GM10847 (cell line): ENCODE data around the gene KDM3A.

Source experiments
- POLR2A ChIP-seq: IDR thresholded peaks from 2 replicates; pipeline ENCODE4 v1.6.1; 2011; ENCODE audit not compliant: insufficient read length; ENCODE audit errors: extremely low read depth

Gene KDM3A

GRCh38 chr2:86518481-86518880 lies 77.3 kb downstream of the KDM3A start:
- TF ChIP-seq POLR2A = no peak

GRCh38 chr2:86519349-86519748 lies 78.2 kb downstream of the KDM3A start:
- no peak for TF ChIP-seq POLR2A

GRCh38 chr2:86520153-86520552 lies 79.0 kb downstream of the KDM3A start:
- no peak for TF ChIP-seq POLR2A

GRCh38 chr2:86521922-86522321 lies 80.8 kb downstream of the KDM3A start:
- TF ChIP-seq POLR2A = no peak

- no peak for TF ChIP-seq POLR2A
Measured at GRCh38 chr2:86522711-86523110, 81.5 kb downstream of the KDM3A start.

GRCh38 chr2:86523491-86523890 lies 82.3 kb downstream of the KDM3A start:
- TF ChIP-seq POLR2A = no peak

GRCh38 chr2:86525421-86526340 lies 84.5 kb downstream of the KDM3A start:
- no peak for TF ChIP-seq POLR2A

- TF ChIP-seq POLR2A = no peak
Measured at GRCh38 chr2:86533589-86533988, 92.4 kb downstream of the KDM3A start.

GRCh38 chr2:86541334-86541733 lies 100.2 kb downstream of the KDM3A start:
- TF ChIP-seq POLR2A = no peak
